GM23338 (cell line): ENCODE results near the gene ZDHHC8. TPM values are rescaled to one million over a fixed set of nuclear protein-coding genes. Genes with fewer than 3 reads are reported as not detected.

ENCODE experiments used
- ATAC-seq: fragments of 200-7000 bp; cut with Tn5 transposase; 3 replicates; pipeline ENCODE4 v1.9.1; 2020
- DNase-seq: peaks from one replicate; pipeline ENCODE4 v3.0.0-alpha.2; 2015; ENCODE audit warnings: low spot score
- H2AFZ ChIP-seq: fragments of 200-600 bp; sonication (generic); 2 replicates; pipeline ENCODE4 v1.8.0; 2016; ENCODE audit warnings: antibody characterized with exemption, mild to moderate bottlenecking, moderate library complexity
- H3F3A ChIP-seq: fragments of 200-600 bp; sonication (generic); replicated peaks from 2 replicates; pipeline ENCODE4 v1.8.0; 2017; ENCODE audit warnings: antibody characterized with exemption, mixed run types, low read depth
- H3K27ac ChIP-seq: fragments of 200-600 bp; sonication (generic); 2 replicates; pipeline ENCODE4 v1.6.1; 2016; ENCODE audit warnings: low read depth
- H3K27me3 ChIP-seq: fragments of 200-600 bp; sonication (generic); 2 replicates; pipeline ENCODE4 v1.8.0; 2016; ENCODE audit warnings: mild to moderate bottlenecking, mixed run types, moderate library complexity; ENCODE audit not compliant: insufficient read depth
- H3K36me3 ChIP-seq: fragments of 200-600 bp; sonication (generic); 2 replicates; pipeline ENCODE4 v1.8.0; 2016; ENCODE audit warnings: mild to moderate bottlenecking; ENCODE audit not compliant: insufficient read depth
- H3K4me1 ChIP-seq: fragments of 200-600 bp; sonication (generic); 2 replicates; pipeline ENCODE4 v1.8.0; 2016; ENCODE audit warnings: mild to moderate bottlenecking, moderate library complexity; ENCODE audit not compliant: insufficient read depth
- H3K4me2 ChIP-seq: fragments of 200-600 bp; sonication (generic); 2 replicates; pipeline ENCODE4 v1.7.1; 2017; ENCODE audit warnings: mixed run types
- H3K4me3 ChIP-seq: fragments of 200-600 bp; sonication (generic); 2 replicates; pipeline ENCODE4 v1.6.1; 2016; ENCODE audit warnings: mixed run types
- H3K79me2 ChIP-seq: fragments of 200-600 bp; sonication (generic); replicated peaks from 2 replicates; pipeline ENCODE4 v1.8.0; 2017; ENCODE audit warnings: mild to moderate bottlenecking; ENCODE audit not compliant: insufficient read depth
- H3K9me2 ChIP-seq: fragments of 200-600 bp; sonication (generic); 2 replicates; pipeline ENCODE4 v1.8.0; 2017; ENCODE audit not compliant: insufficient read depth
- H4K20me1 ChIP-seq: fragments of 200-600 bp; sonication (generic); replicated peaks from 2 replicates; pipeline ENCODE4 v1.8.0; 2017; ENCODE audit warnings: mild to moderate bottlenecking; ENCODE audit not compliant: insufficient read depth
- H3K27ac Mint-ChIP-seq: 2 replicates; pipeline ENCODE4 v1.8.0; 2020; ENCODE audit warnings: inconsistent platforms, mild to moderate bottlenecking, moderate library complexity, mixed read lengths
- H3K27me3 Mint-ChIP-seq: 3 replicates; pipeline ENCODE4 v1.8.0; 2022; ENCODE audit warnings: low read depth, mild to moderate bottlenecking, moderate library complexity, mixed read lengths, inconsistent platforms; ENCODE audit not compliant: insufficient read depth, poor library complexity
- H3K36me3 Mint-ChIP-seq: 3 replicates; pipeline ENCODE4 v1.8.0; 2021; ENCODE audit warnings: low read depth, mild to moderate bottlenecking, inconsistent platforms, moderate library complexity, mixed read lengths
- H3K4me1 Mint-ChIP-seq: 3 replicates; pipeline ENCODE4 v1.8.0; 2020; ENCODE audit warnings: mild to moderate bottlenecking, inconsistent platforms, mixed read lengths
- H3K4me3 Mint-ChIP-seq: 3 replicates; pipeline ENCODE4 v1.8.0; 2021; ENCODE audit warnings: moderate library complexity, mild to moderate bottlenecking, inconsistent platforms, mixed read lengths
- H3K9me3 Mint-ChIP-seq: 3 replicates; pipeline ENCODE4 v1.8.0; 2020; ENCODE audit warnings: moderate library complexity, mild to moderate bottlenecking, inconsistent platforms, mixed read lengths
- EZH2 ChIP-seq: fragments of 200-600 bp; sonication (generic); IDR thresholded peaks from one replicate; pipeline ENCODE4 v1.8.0; 2017; ENCODE audit warnings: antibody characterized with exemption, mild to moderate bottlenecking, low read depth; ENCODE audit not compliant: unreplicated experiment
- EZH2phosphoT487 ChIP-seq: fragments of 200-600 bp; sonication (generic); IDR thresholded peaks from one replicate; pipeline ENCODE4 v1.8.1; 2018; ENCODE audit warnings: antibody characterized with exemption; ENCODE audit not compliant: unreplicated experiment
- JUNB ChIP-seq: IDR thresholded peaks from one replicate; pipeline ENCODE4 v1.6.1; 2016; ENCODE audit warnings: antibody characterized with exemption; ENCODE audit not compliant: unreplicated experiment
- NANOG ChIP-seq: IDR thresholded peaks from 2 replicates; pipeline ENCODE4 v1.6.1; 2016; ENCODE audit warnings: antibody characterized with exemption, borderline replicate concordance
- POLR2AphosphoS5 ChIP-seq: IDR thresholded peaks from 2 replicates; pipeline ENCODE4 v1.6.1; 2016; ENCODE audit warnings: antibody characterized with exemption, low read depth
- STAT1 ChIP-seq: IDR thresholded peaks from one replicate; pipeline ENCODE4 v1.6.1; 2016; ENCODE audit warnings: antibody characterized with exemption; ENCODE audit not compliant: unreplicated experiment
- ZNF114 ChIP-seq: fragments of 250-450 bp; sonication (Bioruptor Pico); IDR thresholded peaks from 2 replicates; pipeline ENCODE4 v1.5.0; 2020; ENCODE audit warnings: mild to moderate bottlenecking, moderate library complexity
- ZNF331 ChIP-seq: fragments of 250-450 bp; sonication (Bioruptor Pico); IDR thresholded peaks from 2 replicates; pipeline ENCODE4 v1.5.0; 2020; ENCODE audit warnings: low read depth, mild to moderate bottlenecking, moderate library complexity
- polyA plus RNA-seq: library from polyadenylated mRNA; unstranded; fragments of >200 nt; fragmentation: Nextera tagmentation; extraction: Ambion mirVana; gene quantifications from 2 replicates; pipeline ENCODE4 v1.2.1, GENCODE V29; 2016
- total RNA-seq: library from RNA; depleted of rRNA; stranded (reverse); fragments of >200 nt; shearing (Covaris generic); gene quantifications from 2 replicates; pipeline ENCODE4 v1.2.3, GENCODE V29; 2014
- TF ChIP-seq, protein P1 (sequence below), 2 experiments: fragments of 200-600 bp in 1 of 2; sonication (generic) in 1 of 2; conservative IDR thresholded peaks; 2 replicates each; pipeline versions ENCODE4 v1.5.1 to v1.6.1; 2016 to 2017; ENCODE audit warnings: antibody characterized with exemption in 2 of 2, low read depth in 2 of 2, mild to moderate bottlenecking in 2 of 2, moderate library complexity in 1 of 2
- TF ChIP-seq, protein P2 (sequence below): IDR thresholded peaks from 2 replicates; pipeline ENCODE4 v1.6.1; 2016; ENCODE audit warnings: antibody characterized with exemption
- TF ChIP-seq, protein P3 (sequence below): IDR thresholded peaks from one replicate; pipeline ENCODE4 v1.6.1; 2018; ENCODE audit warnings: antibody characterized with exemption; ENCODE audit not compliant: unreplicated experiment

The ZDHHC8 gene
- total and polyA plus RNA-seq, 2 experiments from 2014 or later, result 13.7 to 47.6 TPM

DNA sequence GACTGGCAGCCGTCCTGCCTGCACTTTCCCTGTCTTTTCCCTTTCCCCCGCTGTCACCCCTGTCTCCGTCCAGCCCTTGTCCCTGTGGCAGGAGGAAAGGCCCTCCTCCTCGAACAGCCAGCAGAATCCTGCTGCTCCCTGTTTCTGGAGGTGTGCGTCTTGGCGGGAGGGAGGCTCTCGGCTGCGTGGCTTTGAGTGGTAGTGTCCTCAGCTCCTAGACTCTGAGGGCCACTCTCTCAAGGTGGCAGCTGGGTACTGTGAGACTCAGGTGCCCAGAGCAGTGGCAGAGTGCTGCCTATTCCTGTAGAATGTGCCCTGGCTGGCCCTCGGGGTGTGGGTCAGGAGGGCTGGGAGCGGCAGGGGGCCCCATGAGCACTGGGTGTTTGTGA lies 24.8 kb upstream of the ZDHHC8 start:
- peaks cover 3% of the 10 kb centered on the region; the same call in 1 of the 3 replicates for H3K4me1 Mint-ChIP-seq
- H3K9me3 Mint-ChIP-seq, result no peaks in the 10 kb centered on the region
- no peak overlapping the region for H3K4me3 Mint-ChIP-seq
- H3K9me2 ChIP-seq, result no peaks in the 10 kb centered on the region
- peaks cover 44% of the 10 kb centered on the region for H4K20me1 ChIP-seq
- ATAC-seq (no peak), DNase-seq (no peak)
- H3K36me3 ChIP-seq, result peaks cover 23% of the 10 kb centered on the region
- H3F3A ChIP-seq, result peaks cover 27% of the 10 kb centered on the region
- H3K4me2 ChIP-seq, result no peak overlapping the region
- peaks cover 31% of the 10 kb centered on the region for H3K27me3 Mint-ChIP-seq
- H3K36me3 Mint-ChIP-seq, result peaks cover 87% of the 10 kb centered on the region
- H3K27me3 ChIP-seq, result no peaks in the 10 kb centered on the region
- H2AFZ ChIP-seq, result no peak overlapping the region
- no peak overlapping the region for H3K27ac ChIP-seq
- H3K4me1 ChIP-seq, result no peaks in the 10 kb centered on the region
- H3K27ac Mint-ChIP-seq, result no peak overlapping the region
- TF ChIP-seq, protein P1, sequence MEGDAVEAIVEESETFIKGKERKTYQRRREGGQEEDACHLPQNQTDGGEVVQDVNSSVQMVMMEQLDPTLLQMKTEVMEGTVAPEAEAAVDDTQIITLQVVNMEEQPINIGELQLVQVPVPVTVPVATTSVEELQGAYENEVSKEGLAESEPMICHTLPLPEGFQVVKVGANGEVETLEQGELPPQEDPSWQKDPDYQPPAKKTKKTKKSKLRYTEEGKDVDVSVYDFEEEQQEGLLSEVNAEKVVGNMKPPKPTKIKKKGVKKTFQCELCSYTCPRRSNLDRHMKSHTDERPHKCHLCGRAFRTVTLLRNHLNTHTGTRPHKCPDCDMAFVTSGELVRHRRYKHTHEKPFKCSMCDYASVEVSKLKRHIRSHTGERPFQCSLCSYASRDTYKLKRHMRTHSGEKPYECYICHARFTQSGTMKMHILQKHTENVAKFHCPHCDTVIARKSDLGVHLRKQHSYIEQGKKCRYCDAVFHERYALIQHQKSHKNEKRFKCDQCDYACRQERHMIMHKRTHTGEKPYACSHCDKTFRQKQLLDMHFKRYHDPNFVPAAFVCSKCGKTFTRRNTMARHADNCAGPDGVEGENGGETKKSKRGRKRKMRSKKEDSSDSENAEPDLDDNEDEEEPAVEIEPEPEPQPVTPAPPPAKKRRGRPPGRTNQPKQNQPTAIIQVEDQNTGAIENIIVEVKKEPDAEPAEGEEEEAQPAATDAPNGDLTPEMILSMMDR (conservative IDR thresholded peaks at IDR 0.05; ENCODE audit: low read depth in 2 of 2), result no peak
- TF ChIP-seq, protein P2, sequence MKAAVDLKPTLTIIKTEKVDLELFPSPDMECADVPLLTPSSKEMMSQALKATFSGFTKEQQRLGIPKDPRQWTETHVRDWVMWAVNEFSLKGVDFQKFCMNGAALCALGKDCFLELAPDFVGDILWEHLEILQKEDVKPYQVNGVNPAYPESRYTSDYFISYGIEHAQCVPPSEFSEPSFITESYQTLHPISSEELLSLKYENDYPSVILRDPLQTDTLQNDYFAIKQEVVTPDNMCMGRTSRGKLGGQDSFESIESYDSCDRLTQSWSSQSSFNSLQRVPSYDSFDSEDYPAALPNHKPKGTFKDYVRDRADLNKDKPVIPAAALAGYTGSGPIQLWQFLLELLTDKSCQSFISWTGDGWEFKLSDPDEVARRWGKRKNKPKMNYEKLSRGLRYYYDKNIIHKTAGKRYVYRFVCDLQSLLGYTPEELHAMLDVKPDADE, result no peak
- TF ChIP-seq NANOG, result no peak
- no peak for TF ChIP-seq STAT1
- TF ChIP-seq EZH2, result no peak
- no peak for TF ChIP-seq POLR2AphosphoS5
- TF ChIP-seq ZNF331 (CRISPR knock-in tag), result no peak
- TF ChIP-seq, protein P3, sequence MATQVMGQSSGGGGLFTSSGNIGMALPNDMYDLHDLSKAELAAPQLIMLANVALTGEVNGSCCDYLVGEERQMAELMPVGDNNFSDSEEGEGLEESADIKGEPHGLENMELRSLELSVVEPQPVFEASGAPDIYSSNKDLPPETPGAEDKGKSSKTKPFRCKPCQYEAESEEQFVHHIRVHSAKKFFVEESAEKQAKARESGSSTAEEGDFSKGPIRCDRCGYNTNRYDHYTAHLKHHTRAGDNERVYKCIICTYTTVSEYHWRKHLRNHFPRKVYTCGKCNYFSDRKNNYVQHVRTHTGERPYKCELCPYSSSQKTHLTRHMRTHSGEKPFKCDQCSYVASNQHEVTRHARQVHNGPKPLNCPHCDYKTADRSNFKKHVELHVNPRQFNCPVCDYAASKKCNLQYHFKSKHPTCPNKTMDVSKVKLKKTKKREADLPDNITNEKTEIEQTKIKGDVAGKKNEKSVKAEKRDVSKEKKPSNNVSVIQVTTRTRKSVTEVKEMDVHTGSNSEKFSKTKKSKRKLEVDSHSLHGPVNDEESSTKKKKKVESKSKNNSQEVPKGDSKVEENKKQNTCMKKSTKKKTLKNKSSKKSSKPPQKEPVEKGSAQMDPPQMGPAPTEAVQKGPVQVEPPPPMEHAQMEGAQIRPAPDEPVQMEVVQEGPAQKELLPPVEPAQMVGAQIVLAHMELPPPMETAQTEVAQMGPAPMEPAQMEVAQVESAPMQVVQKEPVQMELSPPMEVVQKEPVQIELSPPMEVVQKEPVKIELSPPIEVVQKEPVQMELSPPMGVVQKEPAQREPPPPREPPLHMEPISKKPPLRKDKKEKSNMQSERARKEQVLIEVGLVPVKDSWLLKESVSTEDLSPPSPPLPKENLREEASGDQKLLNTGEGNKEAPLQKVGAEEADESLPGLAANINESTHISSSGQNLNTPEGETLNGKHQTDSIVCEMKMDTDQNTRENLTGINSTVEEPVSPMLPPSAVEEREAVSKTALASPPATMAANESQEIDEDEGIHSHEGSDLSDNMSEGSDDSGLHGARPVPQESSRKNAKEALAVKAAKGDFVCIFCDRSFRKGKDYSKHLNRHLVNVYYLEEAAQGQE, result no peak
- no peak overlapping the region for H3K4me3 ChIP-seq
- H3K79me2 ChIP-seq, result peaks cover 20% of the 10 kb centered on the region

DNA sequence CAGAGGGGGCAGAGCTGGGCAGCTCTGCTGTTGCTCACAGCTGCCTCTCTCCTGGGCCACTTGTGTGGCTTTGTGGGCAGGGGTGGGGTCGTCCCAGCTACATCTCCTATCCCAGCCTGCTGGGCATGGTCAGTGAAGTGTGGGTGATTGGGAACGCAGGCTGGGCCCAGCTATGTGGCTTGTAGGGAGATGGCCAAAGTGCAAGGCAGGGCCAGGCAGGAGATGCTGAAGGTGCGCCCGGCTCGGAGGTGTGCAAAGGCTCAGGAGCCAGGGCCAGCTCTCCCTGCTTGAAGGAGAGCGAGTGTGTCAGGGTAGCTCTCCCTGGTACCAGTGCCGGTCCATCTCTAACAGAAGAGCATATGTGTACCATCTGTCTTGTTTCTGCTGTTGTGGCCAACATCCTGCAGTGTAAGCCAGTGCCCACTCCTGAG lies 24.1 kb upstream of the ZDHHC8 start:
- H3K27me3 Mint-ChIP-seq, result peaks cover 35% of the 10 kb centered on the region
- H3K4me3 Mint-ChIP-seq, result no peak overlapping the region
- no peak overlapping the region for H3K4me2 ChIP-seq
- no peak overlapping the region for H3K27ac ChIP-seq
- H3F3A ChIP-seq, result peaks cover 32% of the 10 kb centered on the region
- H3K27me3 ChIP-seq, result no peaks in the 10 kb centered on the region
- H3K27ac Mint-ChIP-seq, result no peak overlapping the region
- H3K36me3 ChIP-seq, result peaks cover 23% of the 10 kb centered on the region
- peaks cover 39% of the 10 kb centered on the region for H4K20me1 ChIP-seq
- peaks cover 84% of the 10 kb centered on the region for H3K36me3 Mint-ChIP-seq
- no peaks in the 10 kb centered on the region for H3K4me1 Mint-ChIP-seq
- DNase-seq (no peak), ATAC-seq (no peak)
- no peak overlapping the region for H2AFZ ChIP-seq
- TF ChIP-seq EZH2phosphoT487, result no peak
- TF ChIP-seq JUNB, result no peak
- TF ChIP-seq ZNF114 (CRISPR knock-in tag), result no peak
- TF ChIP-seq, protein P2, result no peak
- TF ChIP-seq POLR2AphosphoS5, result no peak
- TF ChIP-seq, protein P3, result no peak
- TF ChIP-seq STAT1, result no peak
- TF ChIP-seq ZNF331 (CRISPR knock-in tag), result no peak
- peaks cover 13% of the 10 kb centered on the region for H3K79me2 ChIP-seq
- H3K9me3 Mint-ChIP-seq, result no peaks in the 10 kb centered on the region
- no peaks in the 10 kb centered on the region for H3K9me2 ChIP-seq
- H3K4me1 ChIP-seq, result no peaks in the 10 kb centered on the region
- H3K4me3 ChIP-seq, result no peak overlapping the region
